Measurements from ENCODE around the gene AOAH. TPM values are rescaled to one million over a fixed set of nuclear protein-coding genes. Genes with fewer than 3 reads are reported as not detected.

The AOAH gene, protein sequence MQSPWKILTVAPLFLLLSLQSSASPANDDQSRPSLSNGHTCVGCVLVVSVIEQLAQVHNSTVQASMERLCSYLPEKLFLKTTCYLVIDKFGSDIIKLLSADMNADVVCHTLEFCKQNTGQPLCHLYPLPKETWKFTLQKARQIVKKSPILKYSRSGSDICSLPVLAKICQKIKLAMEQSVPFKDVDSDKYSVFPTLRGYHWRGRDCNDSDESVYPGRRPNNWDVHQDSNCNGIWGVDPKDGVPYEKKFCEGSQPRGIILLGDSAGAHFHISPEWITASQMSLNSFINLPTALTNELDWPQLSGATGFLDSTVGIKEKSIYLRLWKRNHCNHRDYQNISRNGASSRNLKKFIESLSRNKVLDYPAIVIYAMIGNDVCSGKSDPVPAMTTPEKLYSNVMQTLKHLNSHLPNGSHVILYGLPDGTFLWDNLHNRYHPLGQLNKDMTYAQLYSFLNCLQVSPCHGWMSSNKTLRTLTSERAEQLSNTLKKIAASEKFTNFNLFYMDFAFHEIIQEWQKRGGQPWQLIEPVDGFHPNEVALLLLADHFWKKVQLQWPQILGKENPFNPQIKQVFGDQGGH
- 1 to 10 TPM; 4.5 to 5.4 TPM for total RNA-seq
- 1 to 10 TPM; 1.5 to 4.0 TPM for polyA plus RNA-seq

DNA sequence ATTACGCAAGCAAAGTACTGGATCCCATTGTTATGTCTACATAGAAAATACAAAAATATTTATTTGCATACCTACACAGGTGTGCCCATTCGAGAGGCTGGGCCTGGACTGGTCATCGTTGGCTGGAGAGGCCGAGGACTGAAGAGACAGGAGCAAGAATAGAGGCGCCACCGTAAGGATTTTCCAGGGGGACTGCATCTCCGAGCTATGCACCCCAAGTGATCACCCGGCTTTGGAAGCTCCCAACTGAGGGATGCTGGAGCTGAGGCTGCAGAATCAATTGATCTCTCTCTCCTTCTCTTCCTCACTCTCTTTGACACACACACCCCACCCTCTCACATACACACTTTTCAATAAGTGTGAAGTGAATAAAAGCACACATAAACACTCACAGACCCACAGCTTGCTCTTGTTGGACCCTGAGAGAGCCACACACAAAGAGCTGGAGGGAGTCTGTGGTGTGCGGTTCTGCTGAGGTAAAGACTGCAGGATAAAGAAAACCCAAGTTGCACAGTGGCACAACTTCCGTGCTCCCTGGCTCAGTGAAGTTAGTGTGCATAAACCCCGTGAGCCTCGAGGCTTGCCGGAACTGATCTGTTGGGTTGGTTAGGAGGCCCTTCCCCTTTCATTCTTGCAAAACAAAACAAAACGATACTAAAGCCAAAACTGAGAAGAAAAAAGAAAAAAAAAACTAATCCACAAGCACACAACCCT, at the start of gene AOAH:
Gene AOAH (minus strand): TSS at position 544 of the 714 bp plus-strand sequence. CDS start 346 bp downstream, at position 198.
- Mint-ChIP-seq H3K4me3 (peak within 1 kb of the TSS; percentile 57 to 91 (median 83)), H3K4me1 (peaks cover 54 to 83% (median 67%) of the 10 kb centered on the region in 4 donors), H3K36me3 (no peaks in the 10 kb centered on the region), H3K9me3 (no peaks in the 10 kb centered on the region), H3K27me3 (no peaks in the 10 kb centered on the region), H3K27ac (peak within 1 kb of the TSS; percentile 78 to 95 (median 91))
- CTCF ChIA-PET (ENCODE audit: partially characterized antibody): interaction anchor here (0.8 to 2.3 kb wide), 2 partner anchors 46 to 236 kb away, joined by 4 to 5 read pairs; no protein-coding TSS in a partner anchor
- Histone ChIP-seq H3K27ac (ENCODE audit: low read depth, low read length) (peak within 1 kb of the TSS; percentile 37), H3K27me3 (ENCODE audit: insufficient read depth, low read length) (no peaks in the 10 kb centered on the region), H3K9me3 (ENCODE audit: control insufficient read depth in 1 of 2, low read length in 2 of 2) (no peaks in the 10 kb centered on the region), H3K4me1 (ENCODE audit: insufficient read depth, low read length) (peaks cover 72% of the 10 kb centered on the region), H3K4me3 (ENCODE audit: low read length in 2 of 2) (peak within 1 kb of the TSS in 1 of 2 donors; percentile 34), H3K36me3 (ENCODE audit: insufficient read depth, low read length) (no peaks in the 10 kb centered on the region)
- peak; percentile 81 to 87 (median 82) for DNase-seq
- POLR2A ChIA-PET (ENCODE audit: partially characterized antibody): interaction anchor here (0.6 to 2.9 kb wide), 12 partner anchors 43 to 458 kb away, joined by 3 to 14 read pairs (median 4); no protein-coding TSS in a partner anchor
- intact Hi-C loops (cut with micrococcal nuclease): loop anchor here (1.0 to 5.0 kb wide), 4 partner anchors 45 to 723 kb away; partner anchors contain the start of gene ELMO1

DNA sequence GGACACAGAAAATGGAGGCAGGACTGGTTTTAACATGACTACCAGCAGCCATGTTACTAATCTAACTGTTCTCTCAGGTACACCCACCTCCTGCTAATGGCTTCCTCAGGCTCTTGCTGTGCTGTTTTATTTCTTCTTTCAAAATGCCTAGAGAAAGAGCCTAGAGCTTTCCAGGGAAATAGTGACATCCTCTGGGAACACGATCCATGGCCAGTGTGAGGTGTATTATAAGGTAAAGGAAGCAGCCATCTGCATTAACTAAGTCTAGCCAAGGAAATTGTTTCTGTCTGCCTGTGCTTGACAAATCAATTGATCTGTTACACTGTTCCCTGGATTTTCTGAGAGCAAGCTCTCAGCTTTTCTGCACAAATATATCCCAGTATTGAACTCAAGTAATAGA, 42.2 kb upstream of the AOAH start:
- Mint-ChIP-seq H3K27ac (peak overlapping the region in 1 of 7 donors; percentile 19), H3K9me3 (peaks cover 0 to 3% (median 0%) of the 10 kb centered on the region in 8 donors)
- POLR2A ChIA-PET (ENCODE audit: partially characterized antibody): interaction anchor here (1.3 kb wide), 1 partner anchor 9 kb away, joined by 4 read pairs; no protein-coding TSS in a partner anchor

GRCh38 chr7:36765605-36766004, 41.3 kb upstream of the AOAH start:
- Histone ChIP-seq H3K4me1 (ENCODE audit: insufficient read depth, low read length) (no peaks in the 10 kb centered on the region), H3K27ac (ENCODE audit: low read depth, low read length) (no peak overlapping the region), H3K27me3 (ENCODE audit: insufficient read depth, low read length) (no peaks in the 10 kb centered on the region), H3K4me3 (ENCODE audit: low read length in 2 of 2) (no peak overlapping the region), H3K9me3 (ENCODE audit: control insufficient read depth in 1 of 2, low read length in 2 of 2) (no peaks in the 10 kb centered on the region), H3K36me3 (ENCODE audit: insufficient read depth, low read length) (no peaks in the 10 kb centered on the region)
- Mint-ChIP-seq H3K4me1 (peaks cover 4 to 8% (median 6%) of the 10 kb centered on the region in 4 donors), H3K27me3 (no peaks in the 10 kb centered on the region), H3K27ac (peak overlapping the region in 3 of 7 donors; percentile 47 to 66 (median 49)), H3K4me3 (no peak overlapping the region), H3K36me3 (no peaks in the 10 kb centered on the region), H3K9me3 (peaks cover 0 to 3% (median 0%) of the 10 kb centered on the region in 8 donors)
- POLR2A ChIA-PET (ENCODE audit: partially characterized antibody): interaction anchor here (0.9 kb wide), 1 partner anchor 17 kb away, joined by 3 read pairs; no protein-coding TSS in a partner anchor
- intact Hi-C loops (cut with micrococcal nuclease): no loop called here
- CTCF ChIA-PET (ENCODE audit: partially characterized antibody): interaction anchor here (0.8 kb wide), 1 partner anchor 9 kb away, joined by 3 read pairs; no protein-coding TSS in a partner anchor
- DNase-seq: no peak

More for the DNA sequence above, 42.2 kb upstream of the AOAH start:
- intact Hi-C loops (cut with micrococcal nuclease): no loop called here
- Histone ChIP-seq H3K9me3 (ENCODE audit: control insufficient read depth in 1 of 2, low read length in 2 of 2) (no peaks in the 10 kb centered on the region), H3K4me3 (ENCODE audit: low read length in 2 of 2) (no peak overlapping the region), H3K27ac (ENCODE audit: low read depth, low read length) (no peak overlapping the region), H3K36me3 (ENCODE audit: insufficient read depth, low read length) (no peaks in the 10 kb centered on the region), H3K4me1 (ENCODE audit: insufficient read depth, low read length) (no peaks in the 10 kb centered on the region), H3K27me3 (ENCODE audit: insufficient read depth, low read length) (no peaks in the 10 kb centered on the region)
- H3K4me3 Mint-ChIP-seq: no peak overlapping the region
- peaks cover 4 to 8% (median 6%) of the 10 kb centered on the region in 4 donors for H3K4me1 Mint-ChIP-seq
- H3K36me3 Mint-ChIP-seq: no peaks in the 10 kb centered on the region
- CTCF ChIA-PET (ENCODE audit: partially characterized antibody): no interaction called here
- DNase-seq: no peak
- no peaks in the 10 kb centered on the region for H3K27me3 Mint-ChIP-seq

DNA sequence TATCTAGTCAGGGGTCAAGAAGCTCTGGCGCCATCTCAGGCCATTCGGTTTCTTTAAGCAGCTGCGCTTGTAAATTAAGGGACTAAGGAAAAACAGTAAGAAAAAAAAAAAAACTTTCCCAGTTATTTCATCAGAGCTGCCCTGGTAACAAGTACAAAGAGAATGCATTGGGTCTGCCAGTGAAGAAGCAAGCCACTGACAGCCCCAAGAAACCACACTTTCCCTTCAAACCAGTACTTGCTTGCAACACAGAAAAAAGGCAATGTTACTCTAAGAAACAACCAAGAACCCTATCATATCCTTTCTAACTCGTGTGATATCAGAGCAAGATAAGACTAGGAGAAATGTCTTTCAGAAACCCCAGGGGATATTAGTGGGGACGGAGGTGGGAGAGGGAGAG, 40.6 kb upstream of the AOAH start:
- H3K4me3 Mint-ChIP-seq: no peak overlapping the region
- H3K27ac Mint-ChIP-seq: peak overlapping the region in 1 of 7 donors; percentile 66
- peaks cover 4 to 8% (median 6%) of the 10 kb centered on the region in 4 donors for H3K4me1 Mint-ChIP-seq
- DNase-seq: no peak
- Histone ChIP-seq H3K36me3 (ENCODE audit: insufficient read depth, low read length) (no peaks in the 10 kb centered on the region), H3K4me1 (ENCODE audit: insufficient read depth, low read length) (no peaks in the 10 kb centered on the region), H3K9me3 (ENCODE audit: control insufficient read depth in 1 of 2, low read length in 2 of 2) (no peaks in the 10 kb centered on the region), H3K27me3 (ENCODE audit: insufficient read depth, low read length) (no peaks in the 10 kb centered on the region), H3K4me3 (ENCODE audit: low read length in 2 of 2) (no peak overlapping the region), H3K27ac (ENCODE audit: low read depth, low read length) (no peak overlapping the region)
- no peaks in the 10 kb centered on the region for H3K36me3 Mint-ChIP-seq
- intact Hi-C loops (cut with micrococcal nuclease): no loop called here
- ChIA-PET CTCF (ENCODE audit: partially characterized antibody) (interaction anchor here (0.8 kb wide), 1 partner anchor 10 kb away, joined by 3 read pairs; no protein-coding TSS in a partner anchor), POLR2A (ENCODE audit: partially characterized antibody) (interaction anchor here (0.9 kb wide), 1 partner anchor 17 kb away, joined by 3 read pairs; no protein-coding TSS in a partner anchor)
- peaks cover 0 to 3% (median 0%) of the 10 kb centered on the region in 8 donors for H3K9me3 Mint-ChIP-seq
- H3K27me3 Mint-ChIP-seq: no peaks in the 10 kb centered on the region

GRCh38 chr7:36763132-36763816, 39.0 kb upstream of the AOAH start:
- Mint-ChIP-seq H3K9me3 (peaks cover 0 to 3% (median 0%) of the 10 kb centered on the region in 8 donors), H3K4me3 (no peak overlapping the region), H3K36me3 (no peaks in the 10 kb centered on the region), H3K4me1 (peaks cover 4 to 8% (median 5%) of the 10 kb centered on the region in 4 donors), H3K27me3 (no peaks in the 10 kb centered on the region), H3K27ac (peak overlapping the region in 3 of 7 donors; percentile 2 to 47 (median 29))
- no peak for DNase-seq
- H3K36me3 ChIP-seq (ENCODE audit: insufficient read depth, low read length): no peaks in the 10 kb centered on the region
- H3K9me3 ChIP-seq (ENCODE audit: control insufficient read depth in 1 of 2, low read length in 2 of 2): no peaks in the 10 kb centered on the region
- intact Hi-C loops (cut with micrococcal nuclease): no loop called here
- CTCF ChIA-PET (ENCODE audit: partially characterized antibody): interaction anchor here (0.7 to 1.0 kb wide), 2 partner anchors 13 to 52 kb away, joined by 3 read pairs; no protein-coding TSS in a partner anchor
- no peak overlapping the region for H3K4me3 ChIP-seq (ENCODE audit: low read length in 2 of 2)
- H3K27ac ChIP-seq (ENCODE audit: low read depth, low read length): no peak overlapping the region
- no peaks in the 10 kb centered on the region for H3K4me1 ChIP-seq (ENCODE audit: insufficient read depth, low read length)
- no peaks in the 10 kb centered on the region for H3K27me3 ChIP-seq (ENCODE audit: insufficient read depth, low read length)
- POLR2A ChIA-PET (ENCODE audit: partially characterized antibody): interaction anchor here (0.6 to 1.1 kb wide), 2 partner anchors 14 to 43 kb away, joined by 3 to 4 read pairs; no protein-coding TSS in a partner anchor

- POLR2A ChIA-PET (ENCODE audit: partially characterized antibody): no interaction called here
- intact Hi-C loops (cut with micrococcal nuclease): no loop called here
- H3K9me3 Mint-ChIP-seq: peaks cover 0 to 3% (median 0%) of the 10 kb centered on the region in 8 donors
These were observed 38.1 kb upstream of the AOAH start for GRCh38 chr7:36762394-36762793.

More at GRCh38 chr7:36762394-36762793, 38.1 kb upstream of the AOAH start:
- H3K27ac Mint-ChIP-seq: peak overlapping the region in 1 of 7 donors; percentile 39
- no peak for DNase-seq
- H3K4me3 Mint-ChIP-seq: no peak overlapping the region
- Histone ChIP-seq H3K4me3 (ENCODE audit: low read length in 2 of 2) (no peak overlapping the region), H3K27me3 (ENCODE audit: insufficient read depth, low read length) (no peaks in the 10 kb centered on the region), H3K27ac (ENCODE audit: low read depth, low read length) (no peak overlapping the region), H3K36me3 (ENCODE audit: insufficient read depth, low read length) (no peaks in the 10 kb centered on the region), H3K4me1 (ENCODE audit: insufficient read depth, low read length) (no peaks in the 10 kb centered on the region), H3K9me3 (ENCODE audit: control insufficient read depth in 1 of 2, low read length in 2 of 2) (no peaks in the 10 kb centered on the region)
- H3K4me1 Mint-ChIP-seq: peaks cover 4 to 8% (median 5%) of the 10 kb centered on the region in 4 donors
- no peaks in the 10 kb centered on the region for H3K27me3 Mint-ChIP-seq
- H3K36me3 Mint-ChIP-seq: no peaks in the 10 kb centered on the region
- CTCF ChIA-PET (ENCODE audit: partially characterized antibody): interaction anchor here (0.7 to 1.9 kb wide), 4 partner anchors 11 to 51 kb away, joined by 3 to 4 read pairs (median 3); no protein-coding TSS in a partner anchor

All from CD4-positive, alpha-beta memory T cell (primary cell).